ENCODE data around the gene ELK4.

DNA sequence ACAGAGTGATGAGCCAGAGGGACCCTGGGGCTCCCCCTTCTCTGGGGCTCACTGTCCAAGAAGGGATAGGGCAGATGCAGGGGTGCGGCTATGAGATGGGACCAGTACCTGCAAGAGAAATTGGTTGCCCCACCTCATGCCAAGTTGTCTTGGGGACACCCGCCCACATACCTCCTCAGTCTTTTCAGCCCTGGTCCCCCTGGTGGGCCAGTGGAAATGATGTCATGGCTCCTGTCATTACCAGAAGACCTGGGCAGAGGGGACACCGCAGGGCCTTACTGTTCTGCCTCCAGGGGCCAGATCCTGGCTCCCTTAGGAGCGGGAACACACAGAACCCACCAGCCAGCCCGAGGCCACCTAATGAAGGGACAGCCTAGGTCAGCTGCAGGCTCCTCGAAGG is 64.1 kb downstream of the ELK4 start:
- TF ChIP-seq, protein P1, sequence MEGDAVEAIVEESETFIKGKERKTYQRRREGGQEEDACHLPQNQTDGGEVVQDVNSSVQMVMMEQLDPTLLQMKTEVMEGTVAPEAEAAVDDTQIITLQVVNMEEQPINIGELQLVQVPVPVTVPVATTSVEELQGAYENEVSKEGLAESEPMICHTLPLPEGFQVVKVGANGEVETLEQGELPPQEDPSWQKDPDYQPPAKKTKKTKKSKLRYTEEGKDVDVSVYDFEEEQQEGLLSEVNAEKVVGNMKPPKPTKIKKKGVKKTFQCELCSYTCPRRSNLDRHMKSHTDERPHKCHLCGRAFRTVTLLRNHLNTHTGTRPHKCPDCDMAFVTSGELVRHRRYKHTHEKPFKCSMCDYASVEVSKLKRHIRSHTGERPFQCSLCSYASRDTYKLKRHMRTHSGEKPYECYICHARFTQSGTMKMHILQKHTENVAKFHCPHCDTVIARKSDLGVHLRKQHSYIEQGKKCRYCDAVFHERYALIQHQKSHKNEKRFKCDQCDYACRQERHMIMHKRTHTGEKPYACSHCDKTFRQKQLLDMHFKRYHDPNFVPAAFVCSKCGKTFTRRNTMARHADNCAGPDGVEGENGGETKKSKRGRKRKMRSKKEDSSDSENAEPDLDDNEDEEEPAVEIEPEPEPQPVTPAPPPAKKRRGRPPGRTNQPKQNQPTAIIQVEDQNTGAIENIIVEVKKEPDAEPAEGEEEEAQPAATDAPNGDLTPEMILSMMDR (conservative IDR thresholded peaks at IDR 0.05 in 1 of 2, IDR thresholded peaks at IDR 0.05 in 1 of 2; ENCODE audit: low read depth in 1 of 2, low read length in 2 of 2): no peak
- TF ChIP-seq EZH2 (IDR thresholded peaks at IDR 0.05; ENCODE audit: low read length, missing control alignments): no peak
